GM21447 (cell line): ENCODE data around the gene OTOGL.
A peak's percentile ranks its signal among the peaks of the same experiment; 100 is the strongest.
"Not testable (repeated sequence)": the region's sequence is repeated elsewhere in the genome, so short reads cannot be mapped to it uniquely, and the experiment has no call there.

Experiments used
- ATAC-seq: cut with Tn5 transposase; IDR thresholded peaks from one replicate; pipeline ENCODE4 v1.9.1; 2021; ENCODE audit not compliant: unreplicated experiment

OTOGL gene

DNA sequence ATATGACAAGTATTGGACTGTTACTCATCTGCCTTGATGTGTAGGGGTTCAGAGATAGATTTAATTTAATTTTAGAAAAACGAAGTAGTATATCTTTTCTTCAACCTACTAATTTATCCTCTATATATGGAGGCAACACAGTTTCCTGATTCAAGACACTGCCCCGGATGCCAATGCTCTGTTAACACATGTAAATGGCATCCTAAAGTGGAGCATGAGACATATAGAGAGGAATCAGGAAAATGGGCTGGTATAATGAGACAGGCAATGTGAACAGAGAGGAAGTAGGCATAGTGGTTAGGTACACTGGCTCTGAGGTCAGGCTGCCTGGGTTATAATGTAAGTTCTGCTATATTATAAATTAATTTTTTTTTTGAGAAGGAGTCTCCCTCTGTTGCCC lies 85.6 kb downstream of the OTOGL start:
- no peak for ATAC-seq

DNA sequence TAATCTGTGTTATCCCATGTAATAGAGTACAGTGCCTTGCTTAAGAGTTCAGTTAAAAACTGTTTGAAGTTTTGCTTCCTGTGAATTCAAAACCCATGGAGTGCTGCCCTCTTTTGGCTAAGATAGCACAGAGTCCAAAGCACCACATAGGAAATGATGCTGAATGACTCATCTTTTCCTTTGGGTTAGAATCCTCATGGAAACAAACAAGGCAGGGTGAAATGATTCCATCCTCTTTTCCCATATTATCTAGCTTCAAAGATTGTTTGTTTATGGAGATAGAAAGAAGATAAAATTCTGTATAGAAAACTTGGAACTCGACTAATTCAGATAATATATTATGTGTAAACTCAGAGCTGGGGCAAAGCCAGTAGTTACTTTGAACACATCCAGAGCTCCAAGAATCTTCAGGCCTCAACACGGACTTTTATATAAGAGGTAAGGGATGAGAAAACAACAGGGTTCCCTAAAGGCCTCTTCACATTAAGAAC lies 87.4 kb downstream of the OTOGL start:
- peak; percentile 58 for ATAC-seq

DNA sequence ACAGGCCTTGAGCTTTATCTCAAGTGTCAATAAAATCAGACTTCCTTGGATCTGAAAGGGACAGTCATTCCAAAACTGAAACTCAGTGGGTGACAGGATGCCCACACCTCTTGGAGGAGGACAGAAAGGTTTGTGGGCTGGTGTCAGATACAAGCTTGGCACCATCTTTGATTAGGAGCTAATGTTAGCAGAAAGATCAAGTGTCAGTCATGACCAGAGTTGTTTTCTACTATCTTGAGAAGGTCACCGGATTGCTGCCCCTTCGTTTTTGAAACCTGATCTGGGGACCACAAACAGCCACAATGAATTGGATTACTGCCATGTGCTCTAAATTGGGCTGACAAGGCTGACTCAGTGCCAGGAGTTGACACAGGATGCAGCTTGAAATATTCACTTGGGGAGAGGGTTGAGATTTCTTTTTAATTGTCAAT lies 88.3 kb downstream of the OTOGL start:
- peak; percentile 63 for ATAC-seq

DNA sequence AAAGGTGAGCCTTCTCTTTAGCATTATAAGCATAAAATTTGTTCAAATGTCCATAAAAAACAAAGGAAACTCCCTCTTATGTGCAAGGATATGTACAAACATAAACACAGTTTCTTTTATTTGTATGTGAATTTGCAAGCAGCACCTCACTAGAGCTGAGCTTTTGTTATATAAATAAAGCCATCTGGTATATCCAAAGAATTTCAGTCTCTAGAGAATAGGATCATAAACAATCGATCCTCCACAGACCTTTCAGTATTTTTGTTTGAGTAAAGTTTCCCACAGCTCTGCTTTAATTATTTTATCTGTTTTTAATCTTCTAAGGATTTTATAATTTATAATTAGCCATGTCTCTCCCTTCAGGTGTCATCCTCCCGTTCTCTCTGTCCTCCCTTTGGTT lies 89.2 kb downstream of the OTOGL start:
- ATAC-seq, result no peak

DNA sequence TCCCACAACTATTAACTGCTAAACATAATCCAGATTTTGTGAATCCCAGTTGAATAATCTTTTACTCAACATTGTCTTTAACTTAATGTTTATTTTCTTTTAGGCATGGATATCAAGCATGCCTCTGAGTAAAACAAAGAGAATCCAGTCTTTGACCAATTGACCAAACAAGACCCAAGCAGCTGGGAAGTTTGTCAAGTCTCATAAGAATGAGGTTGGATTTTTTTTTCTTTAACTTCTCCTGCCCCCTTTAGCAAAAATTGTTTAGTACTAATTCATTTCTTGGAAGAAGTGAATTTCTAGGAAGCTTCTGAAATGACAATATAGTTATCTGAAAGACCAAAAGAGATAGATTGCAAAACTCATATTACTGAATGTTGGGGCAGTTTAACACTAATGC lies 89.9 kb downstream of the OTOGL start:
- no peak for ATAC-seq

DNA sequence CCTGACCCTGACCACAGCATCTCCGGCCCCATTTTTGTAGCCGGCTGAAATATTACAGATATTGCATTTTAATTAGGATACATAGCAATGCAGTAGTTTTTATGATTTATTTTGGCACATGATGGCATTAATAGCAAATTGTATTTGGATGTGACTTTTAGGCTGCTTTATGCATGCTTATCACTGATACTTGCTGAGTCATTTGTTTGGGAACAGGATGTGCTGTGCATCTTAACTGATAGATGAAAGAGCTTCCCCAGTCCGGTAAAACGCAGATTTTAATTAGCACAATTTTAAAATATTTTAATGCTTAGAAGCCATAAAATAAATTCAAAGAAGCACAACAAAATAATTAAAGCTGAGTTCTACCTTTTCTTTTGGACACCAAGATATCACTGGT lies 90.7 kb downstream of the OTOGL start:
- ATAC-seq, result no peak

DNA sequence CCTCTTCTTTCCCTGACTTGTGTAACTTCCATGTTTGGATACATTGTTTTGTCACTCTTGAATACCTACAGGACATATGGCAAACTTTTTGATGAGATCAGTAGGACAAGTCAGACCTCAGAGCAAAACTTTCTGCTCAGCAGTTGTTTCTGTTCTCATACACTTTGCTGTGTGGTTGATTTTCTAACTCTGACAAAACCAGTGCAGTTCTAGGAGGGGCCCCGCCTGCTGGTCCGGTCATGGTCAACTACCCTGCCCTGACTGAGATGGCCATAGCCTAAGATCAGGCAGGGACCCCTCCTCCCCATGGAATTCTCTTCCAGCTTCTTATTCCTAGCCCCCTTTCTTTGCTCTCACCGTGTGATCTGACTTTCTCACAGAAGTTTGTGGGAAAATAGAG lies 92.8 kb downstream of the OTOGL start:
- ATAC-seq, result no peak

DNA sequence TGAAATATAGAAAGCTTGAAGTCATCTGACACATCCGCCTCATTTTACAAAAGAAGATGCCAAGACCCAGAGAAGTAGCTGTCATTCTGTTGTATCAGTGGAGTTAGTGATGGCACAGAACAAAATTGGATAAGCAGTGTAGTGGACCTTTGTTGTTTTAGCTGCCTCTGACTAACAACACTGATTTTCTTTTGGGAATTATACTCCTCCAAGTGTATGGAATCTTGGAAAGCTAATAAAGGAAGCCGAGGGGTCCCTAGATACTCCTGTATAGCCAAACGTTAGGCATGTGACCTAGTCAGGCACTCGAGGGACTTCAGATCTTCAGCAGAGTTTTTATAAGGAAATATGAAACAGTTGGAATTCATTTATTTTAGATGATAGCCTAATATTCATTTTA lies 94.5 kb downstream of the OTOGL start:
- ATAC-seq, result no peak

DNA sequence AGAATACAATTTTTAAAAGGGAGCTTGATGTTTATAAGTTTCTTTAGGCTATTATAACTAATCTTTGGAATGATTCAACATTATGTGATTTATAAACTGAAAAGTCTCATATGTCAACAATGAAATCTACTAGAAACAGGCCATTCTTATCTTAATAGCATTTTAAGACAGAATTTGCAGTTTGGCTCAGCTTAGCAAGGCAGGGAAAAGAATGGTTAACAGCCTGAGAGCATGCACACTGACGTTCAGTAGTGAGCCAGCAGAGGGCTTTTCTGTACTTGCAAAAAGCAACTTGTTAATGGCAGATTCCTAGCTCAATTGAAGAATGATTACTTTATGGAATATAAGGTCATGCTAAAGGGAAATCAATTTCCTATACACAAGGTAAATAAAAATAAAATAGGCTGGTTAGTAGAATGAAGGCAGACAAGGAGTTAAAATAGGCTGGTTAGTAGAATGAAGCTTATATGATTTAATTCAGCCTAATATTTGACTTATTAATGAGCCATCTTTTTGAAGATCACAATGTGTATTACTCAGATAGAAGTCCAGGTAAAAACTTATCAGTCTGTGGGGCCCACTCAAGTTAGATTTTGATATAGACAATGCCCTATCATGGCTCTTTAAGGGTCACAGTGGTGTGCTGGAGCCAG lies 95.9 kb downstream of the OTOGL start:
- peak; percentile 67 for ATAC-seq

DNA sequence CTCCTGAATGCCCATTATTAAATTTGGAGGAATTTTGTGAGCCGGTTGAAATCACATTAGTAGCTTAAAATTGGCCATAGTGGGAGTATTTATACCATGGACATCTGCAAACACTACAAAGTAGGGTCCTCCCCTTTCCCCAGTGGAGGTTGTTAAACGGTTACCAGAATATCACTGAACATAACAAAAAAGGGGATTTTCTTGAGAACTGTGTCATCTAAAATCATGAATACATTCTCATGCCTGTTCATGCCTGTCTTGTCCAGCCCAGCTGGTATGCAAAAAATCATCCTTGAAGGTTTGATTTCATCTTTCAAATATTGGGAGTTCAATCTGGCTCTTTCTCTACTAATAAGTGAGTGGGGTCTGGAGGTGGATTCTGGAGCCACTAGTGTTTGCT lies 96.4 kb downstream of the OTOGL start:
- ATAC-seq, result no peak

DNA sequence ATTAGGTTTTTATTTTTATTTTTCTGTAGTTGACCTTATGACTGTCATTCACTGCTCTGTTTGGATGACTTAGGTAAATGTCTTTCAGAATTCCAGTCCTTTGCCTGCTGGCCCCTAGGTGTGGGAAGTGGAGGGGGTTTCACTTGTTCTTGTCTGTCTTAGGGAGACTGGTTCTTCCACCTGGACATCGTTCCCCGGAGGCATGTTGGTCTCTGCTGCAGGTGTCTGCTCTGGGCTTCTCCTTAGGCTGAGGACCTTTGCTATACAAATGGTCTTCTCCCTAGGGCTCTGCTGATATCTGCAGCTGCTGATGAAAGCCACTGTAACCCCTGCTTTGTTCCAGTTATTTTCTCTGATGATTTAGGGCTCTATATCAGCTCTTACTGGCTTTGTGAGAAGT lies 97.1 kb downstream of the OTOGL start:
- no peak for ATAC-seq

DNA sequence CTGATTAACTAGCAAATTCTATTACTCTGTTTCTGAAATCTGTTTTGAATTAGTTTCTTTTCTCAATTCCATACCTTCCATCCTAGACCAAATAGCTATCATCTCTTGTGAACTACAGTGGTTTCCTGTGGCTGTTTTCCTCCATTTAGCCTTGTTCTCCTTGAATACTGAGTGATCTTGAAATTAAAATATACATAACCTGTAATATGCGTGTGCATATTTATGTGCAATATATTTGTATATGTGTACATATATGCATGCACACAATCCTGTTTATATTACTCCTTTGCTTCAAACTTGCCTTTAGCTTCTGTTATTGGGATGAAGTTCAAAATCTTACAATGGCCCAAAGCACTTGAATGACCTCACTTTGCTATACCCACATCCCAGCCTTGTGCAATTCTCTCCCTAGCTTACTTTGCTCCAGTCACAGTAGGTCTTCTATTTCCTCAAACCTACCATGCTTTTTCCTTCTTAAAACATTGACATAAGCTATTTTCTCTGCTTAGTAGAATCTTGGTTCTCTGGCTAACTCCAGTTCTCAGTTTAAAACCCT lies 99.5 kb downstream of the OTOGL start:
- ATAC-seq, result no peak

DNA sequence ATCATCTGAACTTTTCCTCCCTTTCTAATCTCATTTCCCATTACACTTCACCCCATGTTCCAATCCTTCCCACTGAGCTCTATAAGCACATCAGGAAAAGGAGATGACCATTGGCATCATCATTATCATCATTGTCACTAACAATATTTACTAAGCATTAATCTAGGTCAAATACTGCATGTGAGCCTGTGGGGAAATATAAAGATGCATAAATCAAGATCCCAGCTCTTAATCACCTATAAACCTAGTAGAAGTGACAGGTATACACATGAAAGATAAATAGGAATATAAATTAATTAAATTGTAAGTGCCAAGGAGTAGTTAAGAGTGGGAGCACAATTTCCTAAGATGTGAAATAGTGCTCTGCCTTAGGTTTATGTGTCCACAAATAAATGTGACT lies 100.6 kb downstream of the OTOGL start:
- no peak for ATAC-seq

DNA sequence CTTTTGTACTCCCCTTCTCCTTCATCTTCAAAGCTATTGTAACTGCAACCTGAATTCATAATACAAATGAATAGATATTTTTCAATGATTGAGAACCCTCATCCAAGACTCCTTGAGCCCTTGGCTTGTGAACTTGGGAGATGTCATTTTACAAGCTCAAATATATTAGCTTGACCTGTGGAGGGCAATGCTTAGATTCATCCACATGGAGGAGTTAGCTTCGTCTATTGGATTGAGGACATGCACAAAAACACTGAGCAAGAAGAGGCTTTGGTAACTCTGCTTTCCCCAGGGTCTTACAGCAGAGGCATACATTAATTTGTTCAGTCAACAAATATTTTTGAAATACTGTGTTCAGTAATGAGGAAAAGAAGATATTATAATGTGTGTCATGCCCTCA lies 101.1 kb downstream of the OTOGL start:
- no peak for ATAC-seq

DNA sequence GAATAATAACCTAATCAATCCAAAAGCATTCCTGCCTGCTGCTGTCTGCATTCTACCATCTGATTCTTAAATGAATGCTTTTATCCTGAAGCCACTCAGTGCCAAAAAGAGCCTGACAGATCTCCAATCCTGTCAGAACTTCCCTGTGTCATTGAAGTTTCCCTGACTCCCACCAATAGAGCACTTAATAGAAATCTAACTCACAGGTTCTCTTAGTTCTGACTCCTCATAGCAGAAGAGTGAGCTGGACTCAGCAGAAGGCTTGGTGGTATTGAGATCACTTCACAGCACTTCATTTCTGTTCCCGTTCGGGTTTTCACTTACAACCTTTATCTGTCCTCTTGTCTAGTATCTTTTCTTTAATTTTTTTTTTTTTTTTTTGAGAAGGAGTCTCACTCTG lies 102.6 kb downstream of the OTOGL start:
- no peak for ATAC-seq

DNA sequence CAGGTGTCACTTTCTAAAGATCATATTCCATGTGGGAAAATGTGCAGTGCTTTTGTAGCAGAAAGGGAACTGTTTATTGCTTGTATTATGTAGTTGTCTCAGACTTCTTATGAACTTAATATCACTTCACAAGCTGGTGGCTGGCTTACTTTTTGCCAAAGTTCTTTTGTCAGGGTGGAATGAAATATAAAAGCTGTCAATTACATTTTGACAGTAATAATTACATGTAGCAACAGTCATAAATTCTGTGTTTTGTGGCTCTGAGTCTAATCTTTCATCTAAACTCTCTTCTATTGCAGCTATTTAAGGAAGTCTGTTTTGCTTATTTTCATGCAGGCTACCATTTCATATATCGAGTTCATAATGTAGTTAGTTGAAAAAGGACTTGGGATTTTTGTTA lies 106.6 kb downstream of the OTOGL start:
- ATAC-seq, result no peak

DNA sequence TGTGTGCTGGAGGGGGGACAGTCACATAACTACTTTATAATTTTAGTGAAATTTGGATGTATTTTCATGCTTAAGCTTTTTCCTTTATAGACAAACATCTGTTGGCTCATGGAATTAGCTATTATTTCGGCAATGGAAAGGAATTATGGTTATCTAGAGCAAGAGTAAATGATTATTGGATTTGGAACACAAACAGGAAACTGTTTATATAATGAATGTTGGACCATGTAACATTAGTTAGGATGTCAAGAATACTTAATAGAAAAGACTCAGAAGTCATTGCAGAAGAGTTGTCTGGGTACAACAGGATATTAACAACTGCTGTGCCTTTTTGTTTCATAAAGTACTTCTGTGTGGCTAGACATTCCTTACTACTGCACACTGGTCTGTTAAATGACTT lies 108.7 kb downstream of the OTOGL start:
- no peak for ATAC-seq

DNA sequence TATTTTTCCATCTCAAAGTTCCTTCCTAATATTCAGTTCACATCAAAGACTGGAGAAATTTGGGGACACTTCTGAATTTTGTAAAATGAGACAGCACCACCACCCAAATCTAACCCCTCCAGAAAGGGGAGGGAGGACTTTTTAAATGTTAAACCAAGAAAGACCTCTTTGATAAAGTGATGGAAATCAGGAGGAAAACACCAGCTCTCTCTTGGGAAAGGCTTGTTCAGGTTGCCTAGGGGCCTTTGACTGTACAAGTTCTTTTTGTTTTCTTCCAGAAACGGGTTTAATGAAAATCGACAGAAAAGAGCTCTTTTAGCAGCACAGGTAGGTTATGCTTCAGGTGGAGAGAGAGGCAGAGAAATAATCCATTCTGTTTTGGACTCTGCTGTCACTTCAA lies 112.3 kb downstream of the OTOGL start:
- ATAC-seq, result no peak

DNA sequence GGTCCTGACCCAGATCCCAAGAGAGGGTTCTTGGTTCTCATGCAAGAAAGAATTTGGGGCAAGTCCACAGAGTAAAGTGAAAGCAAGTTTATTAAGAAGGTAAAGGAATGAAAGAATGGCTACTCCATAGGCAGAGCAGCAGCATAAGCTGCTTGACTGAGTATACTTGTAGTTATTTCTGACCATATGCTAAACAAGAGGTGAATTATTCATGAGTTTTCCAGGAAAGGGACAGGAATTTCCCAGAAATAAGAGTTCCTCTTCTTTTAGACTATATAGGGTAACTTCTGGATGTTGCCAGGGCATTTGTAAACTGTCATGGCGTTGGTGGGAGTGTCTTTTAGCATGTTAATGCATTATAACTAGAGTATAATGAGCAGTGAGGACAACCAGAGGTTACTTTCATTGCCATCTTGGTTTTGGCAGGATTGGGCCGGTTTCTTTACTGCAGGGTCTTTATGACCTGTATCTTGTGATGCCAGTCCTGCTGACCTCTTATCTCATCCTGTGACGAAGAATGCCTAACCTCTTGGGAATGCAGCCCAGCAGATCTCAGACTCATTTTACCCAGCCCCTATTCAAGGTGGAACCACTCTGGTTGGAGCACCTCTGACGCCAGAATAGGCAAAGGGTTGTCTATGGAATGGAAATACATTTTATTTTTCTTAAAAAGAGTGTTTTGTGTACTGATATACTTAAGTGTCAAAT lies 113.8 kb downstream of the OTOGL start:
- ATAC-seq, result no peak

DNA sequence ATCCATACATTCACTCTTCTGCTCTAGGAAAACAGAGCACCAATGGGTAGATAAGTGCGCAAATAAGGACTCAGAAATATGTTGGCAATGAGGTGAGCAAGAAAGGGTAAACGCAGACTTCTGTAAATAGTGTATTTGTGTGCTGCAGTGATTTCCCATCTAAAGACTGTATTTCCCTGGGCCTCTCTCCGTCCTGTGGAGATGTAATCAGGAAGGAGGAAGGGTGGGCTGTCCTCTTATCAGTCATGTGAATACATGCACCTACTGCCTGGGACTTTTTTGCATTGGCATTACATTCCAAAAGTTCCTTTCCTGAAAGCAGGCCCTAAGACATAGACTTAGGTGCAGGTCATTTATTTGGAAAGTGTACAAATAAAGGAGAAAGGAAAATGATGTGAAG lies 114.5 kb downstream of the OTOGL start:
- no peak for ATAC-seq

DNA sequence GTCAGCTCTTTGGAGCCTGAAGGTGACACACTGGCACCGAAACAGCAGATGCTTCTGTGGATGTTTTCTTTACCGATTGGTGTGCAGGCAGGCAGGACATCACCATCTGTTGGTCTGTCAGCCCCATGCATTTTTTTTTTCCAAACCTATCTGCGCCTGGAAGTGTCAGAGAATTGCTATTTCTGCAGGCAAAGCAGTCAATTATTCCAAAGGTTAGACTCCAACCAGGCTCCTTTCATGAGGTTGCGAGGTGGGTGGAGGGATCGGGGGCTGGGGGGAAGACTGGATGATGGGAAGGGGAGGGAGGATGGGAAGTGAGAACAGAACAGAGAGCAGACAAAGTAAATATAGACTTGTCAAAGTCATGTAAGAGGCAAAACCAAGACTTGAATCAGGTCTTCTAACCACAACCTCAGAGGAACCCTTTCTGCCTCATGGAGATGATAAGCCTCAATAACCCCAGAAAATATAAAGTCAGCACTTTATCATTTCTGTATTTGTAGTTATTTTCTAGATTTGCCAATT lies 117.7 kb downstream of the OTOGL start:
- peak; percentile 48 for ATAC-seq

DNA sequence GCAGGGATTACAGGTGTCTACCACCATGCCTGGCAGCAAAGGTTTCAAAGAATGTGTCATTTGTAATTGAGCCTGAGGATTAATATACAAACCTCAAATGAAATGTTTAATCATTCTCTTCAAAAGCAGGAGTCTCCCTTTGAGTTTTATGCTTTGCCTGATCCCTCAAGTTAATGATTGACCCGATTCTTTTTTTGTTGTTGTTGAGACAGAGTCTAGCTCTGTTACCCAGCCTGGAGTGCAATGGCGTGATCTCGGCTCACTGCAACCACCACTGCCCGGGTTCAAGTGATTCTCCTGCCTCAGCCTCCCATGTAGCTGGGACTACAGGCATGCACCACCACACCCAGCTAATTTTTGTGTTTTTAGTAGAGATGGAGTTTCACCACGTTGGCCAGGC lies 119.6 kb downstream of the OTOGL start:
- not testable (repeated sequence) for ATAC-seq
